ENCODE results near the gene FBP2.

FBP2 gene

DNA sequence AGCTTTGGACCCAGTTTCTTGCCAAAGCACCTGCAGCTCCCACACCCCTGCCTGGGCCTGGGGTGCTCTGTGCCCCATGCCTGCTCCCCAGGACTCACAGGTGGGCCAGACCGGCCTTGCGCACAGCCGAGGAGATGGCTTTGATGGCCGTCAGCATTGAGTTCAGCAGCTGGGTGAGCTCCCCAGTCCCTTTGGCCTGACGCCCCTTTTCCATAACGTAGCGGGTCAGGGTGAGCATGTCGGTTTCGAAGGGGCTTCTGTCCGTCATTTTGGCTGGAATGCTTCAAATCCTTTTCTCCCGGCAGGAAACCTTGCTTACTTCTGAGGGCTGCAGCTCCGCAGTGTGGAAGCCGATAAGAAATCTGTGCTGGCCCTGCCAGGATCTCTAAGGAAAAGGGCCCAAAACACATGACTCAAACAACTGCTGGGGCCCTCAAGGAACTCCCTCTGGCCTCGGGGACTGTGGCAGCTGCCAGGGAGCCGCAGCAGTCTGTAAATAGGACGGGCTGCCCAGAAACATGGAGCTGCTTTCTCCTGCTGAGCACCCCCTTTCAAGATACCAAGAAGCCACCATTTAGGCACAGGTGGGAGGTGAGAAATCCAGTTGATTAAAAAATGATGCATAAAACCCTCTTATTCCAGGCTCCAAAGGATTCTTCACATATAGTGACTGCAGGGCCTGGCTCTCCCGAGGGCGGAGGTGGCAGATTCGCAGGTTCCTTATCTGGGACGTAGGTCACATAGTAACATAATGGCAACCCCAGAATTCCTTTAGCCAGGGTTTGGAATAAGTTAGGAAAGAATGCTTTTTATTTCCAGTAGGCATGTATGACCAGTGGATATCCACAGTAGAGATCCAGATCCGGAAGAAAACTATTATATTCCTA is at the start of gene FBP2:
TSS of gene FBP2 (minus strand) at position 366 of the 887 bp plus-strand sequence. CDS start at position 268, 98 bp downstream.
- DNase-seq (ENCODE audit: low read depth) = no peak
- TF ChIP-seq CTCF (IDR thresholded peaks at IDR 0.05; ENCODE audit: control insufficient read depth, extremely low read depth, insufficient read depth) = no peak
- no peak within 1 kb of the TSS for H3K4me3 ChIP-seq (ENCODE audit: low read depth, low read length)

- H3K4me3 ChIP-seq (ENCODE audit: low read depth, low read length) = no peak overlapping the region
- no peak for DNase-seq (ENCODE audit: low read depth)
- no peak for TF ChIP-seq CTCF (IDR thresholded peaks at IDR 0.05; ENCODE audit: control insufficient read depth, extremely low read depth, insufficient read depth)
Observed at GRCh38 chr9:94643176-94643575, 49.6 kb upstream of the FBP2 start.

- H3K4me3 ChIP-seq (ENCODE audit: low read depth, low read length) = no peak overlapping the region
- TF ChIP-seq CTCF (IDR thresholded peaks at IDR 0.05; ENCODE audit: control insufficient read depth, extremely low read depth, insufficient read depth) = no peak
- DNase-seq (ENCODE audit: low read depth) = no peak
Observed at GRCh38 chr9:94642501-94642900, 48.9 kb upstream of the FBP2 start.

- TF ChIP-seq CTCF (IDR thresholded peaks at IDR 0.05; ENCODE audit: control insufficient read depth, extremely low read depth, insufficient read depth) = no peak
- no peak overlapping the region for H3K4me3 ChIP-seq (ENCODE audit: low read depth, low read length)
- no peak for DNase-seq (ENCODE audit: low read depth)
Observed at GRCh38 chr9:94639999-94640376, 46.4 kb upstream of the FBP2 start.

- TF ChIP-seq CTCF (IDR thresholded peaks at IDR 0.05; ENCODE audit: control insufficient read depth, extremely low read depth, insufficient read depth) = no peak
- no peak for DNase-seq (ENCODE audit: low read depth)
- no peak within 1 kb of the TSS for H3K4me3 ChIP-seq (ENCODE audit: low read depth, low read length)
Observed at GRCh38 chr9:94639061-94639998, 45.7 kb upstream of the FBP2 start, which contains the start of gene FBP1. FBP1 (minus strand) TSS chr9:94639518; CDS start chr9:94639310, 208 bp downstream.

GRCh38 chr9:94638335-94639060 is 44.9 kb upstream of the FBP2 start:
- no peak for TF ChIP-seq CTCF (IDR thresholded peaks at IDR 0.05; ENCODE audit: control insufficient read depth, extremely low read depth, insufficient read depth)
- no peak for DNase-seq (ENCODE audit: low read depth)
- H3K4me3 ChIP-seq (ENCODE audit: low read depth, low read length) = no peak overlapping the region
